ENCODE data around the gene LTBP1.
"Not testable (repeated sequence)": the region's sequence is repeated elsewhere in the genome, so short reads cannot be mapped to it uniquely, and the experiment has no call there.

The LTBP1 gene

DNA sequence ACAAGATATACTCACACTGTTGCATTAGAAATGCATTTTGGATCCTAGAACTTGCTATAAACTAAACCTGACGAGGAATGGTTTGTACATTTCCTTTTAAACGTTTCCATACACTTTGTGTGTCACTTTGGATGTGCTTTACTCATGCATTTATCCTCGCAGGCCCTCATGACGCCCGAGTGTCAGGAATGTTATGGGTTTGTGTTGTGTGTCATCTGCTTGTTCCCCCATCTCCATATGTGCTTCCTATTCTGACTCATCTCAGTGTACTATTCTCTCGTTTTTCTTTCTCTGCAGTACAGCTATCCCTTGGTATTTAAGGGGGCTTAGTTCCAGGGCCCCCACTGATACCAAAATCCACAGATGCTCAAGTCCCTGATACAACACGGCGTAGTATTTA, 408.2 kb downstream of the LTBP1 start:
- Histone ChIP-seq H3K27ac (ENCODE audit: low read depth, low read length) (no peak overlapping the region), H3K4me1 (ENCODE audit: insufficient read depth, low read length) (no peaks in the 10 kb centered on the region), H3K36me3 (ENCODE audit: insufficient read depth, low read length) (no peaks in the 10 kb centered on the region), H3K4me3 (ENCODE audit: low read depth in 1 of 2, low read length in 2 of 2) (no peak overlapping the region), H3K27me3 (ENCODE audit: control insufficient read depth in 1 of 2, insufficient read depth in 2 of 2, low read length in 2 of 2) (no peaks in the 10 kb centered on the region), H3K9me3 (ENCODE audit: low read length) (no peaks in the 10 kb centered on the region), H3K9ac (ENCODE audit: low read length) (no peak overlapping the region)

DNA sequence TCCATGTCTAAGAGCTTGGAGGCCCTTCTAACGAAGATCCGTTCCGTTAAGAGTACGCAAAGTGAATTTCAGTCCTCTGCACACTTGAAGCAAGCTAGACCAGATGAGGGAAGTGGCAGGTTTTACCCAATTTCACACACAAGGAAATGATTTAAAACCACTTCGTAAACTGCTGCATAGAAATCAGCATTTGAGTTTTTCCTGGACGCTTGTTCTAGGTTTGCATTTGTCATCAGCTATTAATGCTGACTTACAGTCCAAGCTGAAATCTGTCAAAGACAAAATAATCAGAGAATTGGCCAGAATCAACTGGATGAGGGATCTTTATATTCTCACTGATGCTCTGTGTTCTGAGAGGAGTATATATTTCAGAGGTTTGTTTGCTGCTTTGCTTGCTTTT, 412.1 kb downstream of the LTBP1 start:
- Histone ChIP-seq H3K9me3 (ENCODE audit: low read length) (no peaks in the 10 kb centered on the region), H3K27ac (ENCODE audit: low read depth, low read length) (no peak overlapping the region), H3K27me3 (ENCODE audit: control insufficient read depth in 1 of 2, insufficient read depth in 2 of 2, low read length in 2 of 2) (no peaks in the 10 kb centered on the region), H3K4me1 (ENCODE audit: insufficient read depth, low read length) (peaks cover 8% of the 10 kb centered on the region), H3K4me3 (ENCODE audit: low read depth in 1 of 2, low read length in 2 of 2) (no peak overlapping the region), H3K9ac (ENCODE audit: low read length) (no peak overlapping the region), H3K36me3 (ENCODE audit: insufficient read depth, low read length) (no peaks in the 10 kb centered on the region)

DNA sequence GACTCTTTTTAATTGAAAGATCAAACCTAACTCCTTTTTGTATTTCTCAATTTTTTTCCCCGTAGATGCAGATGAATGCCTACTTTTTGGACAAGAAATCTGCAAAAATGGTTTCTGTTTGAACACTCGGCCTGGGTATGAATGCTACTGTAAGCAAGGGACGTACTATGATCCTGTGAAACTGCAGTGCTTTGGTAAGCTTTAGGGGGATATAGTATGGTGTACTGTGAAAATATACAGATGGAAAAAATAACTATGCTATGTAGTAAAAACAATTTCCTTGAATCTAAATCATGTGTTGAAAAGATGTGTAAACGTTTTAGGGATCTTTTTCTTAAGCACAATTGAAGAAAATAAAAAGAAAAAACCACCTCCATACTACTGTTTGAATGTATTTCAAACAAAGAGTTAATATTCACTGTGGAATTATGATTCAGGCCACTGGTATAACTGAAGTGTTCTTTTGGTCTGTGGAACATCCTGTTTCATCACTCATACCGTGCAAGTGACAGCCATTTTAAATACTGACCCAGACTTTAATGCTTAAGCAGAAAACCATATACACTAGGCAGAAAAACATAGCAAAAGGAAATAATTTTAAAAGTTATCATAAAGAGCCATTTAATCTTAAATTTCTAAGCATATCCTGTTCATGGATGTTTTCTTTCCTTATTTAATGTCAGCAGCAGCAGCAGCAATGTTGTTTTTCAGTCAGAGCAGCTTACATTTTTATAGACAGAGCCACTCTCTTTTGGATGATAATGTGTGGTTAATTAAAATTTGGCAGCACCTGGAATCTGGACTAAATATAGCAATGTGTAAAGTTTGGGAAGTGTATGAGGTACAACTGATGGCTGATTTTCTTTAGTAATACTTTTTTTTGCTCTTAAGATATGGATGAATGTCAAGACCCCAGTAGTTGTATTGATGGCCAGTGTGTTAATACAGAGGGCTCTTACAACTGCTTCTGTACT, 416.9 kb downstream of the LTBP1 start:
- no peaks in the 10 kb centered on the region for H3K27me3 ChIP-seq (ENCODE audit: control insufficient read depth in 1 of 2, insufficient read depth in 2 of 2, low read length in 2 of 2)
- H3K9me3 ChIP-seq (ENCODE audit: low read length) = no peaks in the 10 kb centered on the region
- no peak overlapping the region for H3K9ac ChIP-seq (ENCODE audit: low read length)
- no peaks in the 10 kb centered on the region for H3K36me3 ChIP-seq (ENCODE audit: insufficient read depth, low read length)
- H3K4me1 ChIP-seq (ENCODE audit: insufficient read depth, low read length) = peaks cover 21% of the 10 kb centered on the region
- no peak overlapping the region for H3K27ac ChIP-seq (ENCODE audit: low read depth, low read length)
- H3K4me3 ChIP-seq (ENCODE audit: low read depth in 1 of 2, low read length in 2 of 2) = no peak overlapping the region

DNA sequence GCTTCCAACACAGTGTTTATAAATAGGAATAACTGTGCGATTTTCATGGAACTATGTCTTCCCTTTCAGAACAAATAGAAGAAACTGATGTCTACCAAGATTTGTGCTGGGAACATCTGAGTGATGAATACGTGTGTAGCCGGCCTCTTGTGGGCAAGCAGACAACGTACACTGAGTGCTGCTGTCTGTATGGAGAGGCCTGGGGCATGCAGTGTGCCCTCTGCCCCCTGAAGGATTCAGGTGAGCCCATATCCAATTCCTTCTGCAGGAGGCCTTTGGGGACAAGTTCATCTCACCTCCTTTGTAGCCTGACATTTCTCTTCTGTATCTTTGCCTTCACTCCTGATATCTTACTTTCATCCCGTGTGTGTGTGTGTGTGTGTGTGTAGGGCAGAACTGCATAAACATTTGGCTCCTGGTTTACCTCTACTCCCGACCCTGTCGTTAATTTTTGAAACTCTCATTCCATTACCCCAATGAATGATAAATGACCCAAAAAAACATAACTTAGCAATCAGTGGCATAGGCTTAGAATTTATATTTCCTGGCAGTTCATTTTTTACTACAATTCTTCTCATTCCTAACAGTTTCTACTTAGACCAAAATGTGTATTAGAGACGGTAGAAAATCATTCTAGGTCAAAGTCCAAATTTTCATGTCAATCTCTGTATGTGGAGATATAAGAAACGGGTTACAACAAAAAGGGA, 418.7 kb downstream of the LTBP1 start:
- Histone ChIP-seq H3K4me1 (ENCODE audit: insufficient read depth, low read length) (peaks cover 21% of the 10 kb centered on the region), H3K9ac (ENCODE audit: low read length) (no peak overlapping the region), H3K36me3 (ENCODE audit: insufficient read depth, low read length) (no peaks in the 10 kb centered on the region), H3K27me3 (ENCODE audit: control insufficient read depth in 1 of 2, insufficient read depth in 2 of 2, low read length in 2 of 2) (no peaks in the 10 kb centered on the region), H3K4me3 (ENCODE audit: low read depth in 1 of 2, low read length in 2 of 2) (no peak overlapping the region), H3K27ac (ENCODE audit: low read depth, low read length) (peak overlapping the region; percentile 48), H3K9me3 (ENCODE audit: low read length) (no peaks in the 10 kb centered on the region)

- no peaks in the 10 kb centered on the region for H3K36me3 ChIP-seq (ENCODE audit: insufficient read depth, low read length)
- no peaks in the 10 kb centered on the region for H3K27me3 ChIP-seq (ENCODE audit: control insufficient read depth in 1 of 2, insufficient read depth in 2 of 2, low read length in 2 of 2)
- no peak overlapping the region for H3K9ac ChIP-seq (ENCODE audit: low read length)
- H3K27ac ChIP-seq (ENCODE audit: low read depth, low read length) = peak overlapping the region; percentile 48
- peaks cover 21% of the 10 kb centered on the region for H3K4me1 ChIP-seq (ENCODE audit: insufficient read depth, low read length)
- no peak overlapping the region for H3K4me3 ChIP-seq (ENCODE audit: low read depth in 1 of 2, low read length in 2 of 2)
- no peaks in the 10 kb centered on the region for H3K9me3 ChIP-seq (ENCODE audit: low read length)
Observed at GRCh38 chr2:33366473-33366872, 419.7 kb downstream of the LTBP1 start.

GRCh38 chr2:33368524-33368923, 421.8 kb downstream of the LTBP1 start:
- H3K4me3 ChIP-seq (ENCODE audit: low read depth in 1 of 2, low read length in 2 of 2); H3K9ac ChIP-seq (ENCODE audit: low read length); H3K9me3 ChIP-seq (ENCODE audit: low read length); H3K27ac ChIP-seq (ENCODE audit: low read depth, low read length); H3K27me3 ChIP-seq (ENCODE audit: control insufficient read depth in 1 of 2, insufficient read depth in 2 of 2, low read length in 2 of 2); H3K36me3 ChIP-seq (ENCODE audit: insufficient read depth, low read length): not testable (repeated sequence)
- H3K4me1 ChIP-seq (ENCODE audit: insufficient read depth, low read length) = peaks cover 17% of the 10 kb centered on the region

- no peaks in the 10 kb centered on the region for H3K27me3 ChIP-seq (ENCODE audit: control insufficient read depth in 1 of 2, insufficient read depth in 2 of 2, low read length in 2 of 2)
- H3K4me1 ChIP-seq (ENCODE audit: insufficient read depth, low read length) = peaks cover 11% of the 10 kb centered on the region
- no peak overlapping the region for H3K4me3 ChIP-seq (ENCODE audit: low read depth in 1 of 2, low read length in 2 of 2)
- no peak overlapping the region for H3K9ac ChIP-seq (ENCODE audit: low read length)
- no peaks in the 10 kb centered on the region for H3K36me3 ChIP-seq (ENCODE audit: insufficient read depth, low read length)
- no peak overlapping the region for H3K27ac ChIP-seq (ENCODE audit: low read depth, low read length)
- no peaks in the 10 kb centered on the region for H3K9me3 ChIP-seq (ENCODE audit: low read length)
Observed at GRCh38 chr2:33369191-33369590, 422.4 kb downstream of the LTBP1 start.

DNA sequence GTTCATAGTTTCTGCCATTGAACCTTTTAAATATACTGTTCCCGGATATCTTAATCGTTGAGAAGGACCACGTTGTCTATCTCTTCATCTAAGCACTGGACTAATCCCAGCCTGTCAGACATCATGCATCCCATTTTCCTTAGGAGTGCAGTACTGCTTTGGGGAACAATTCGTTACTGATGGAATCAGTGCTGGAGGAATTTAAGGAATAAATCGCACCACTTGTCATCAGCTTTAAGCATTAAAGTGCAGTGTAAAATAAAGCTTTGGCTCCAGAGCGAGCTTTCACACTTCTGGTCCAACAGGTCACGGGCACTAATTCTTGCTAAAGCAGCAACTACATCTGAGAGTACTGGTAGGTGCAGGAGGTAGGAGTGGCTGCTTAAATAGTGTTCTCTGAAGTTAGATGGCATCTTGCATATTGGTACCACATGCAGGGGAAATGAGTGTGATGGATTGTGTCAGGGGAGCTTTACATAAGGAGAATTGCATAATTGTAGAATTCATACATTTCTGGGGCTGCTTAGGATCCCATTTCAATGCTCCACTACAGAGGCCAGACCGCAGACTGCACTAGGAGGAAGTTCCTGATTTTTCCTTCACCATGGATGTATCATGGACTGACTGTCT, 424.0 kb downstream of the LTBP1 start:
- Histone ChIP-seq H3K27me3 (ENCODE audit: control insufficient read depth in 1 of 2, insufficient read depth in 2 of 2, low read length in 2 of 2) (no peaks in the 10 kb centered on the region), H3K9ac (ENCODE audit: low read length) (no peak overlapping the region), H3K27ac (ENCODE audit: low read depth, low read length) (no peak overlapping the region), H3K4me1 (ENCODE audit: insufficient read depth, low read length) (peaks cover under 1% of the 10 kb centered on the region), H3K36me3 (ENCODE audit: insufficient read depth, low read length) (no peaks in the 10 kb centered on the region), H3K9me3 (ENCODE audit: low read length) (no peaks in the 10 kb centered on the region), H3K4me3 (ENCODE audit: low read depth in 1 of 2, low read length in 2 of 2) (no peak overlapping the region)

- no peak overlapping the region for H3K27ac ChIP-seq (ENCODE audit: low read depth, low read length)
- no peaks in the 10 kb centered on the region for H3K27me3 ChIP-seq (ENCODE audit: control insufficient read depth in 1 of 2, insufficient read depth in 2 of 2, low read length in 2 of 2)
- no peak overlapping the region for H3K9ac ChIP-seq (ENCODE audit: low read length)
- no peaks in the 10 kb centered on the region for H3K4me1 ChIP-seq (ENCODE audit: insufficient read depth, low read length)
- H3K9me3 ChIP-seq (ENCODE audit: low read length) = no peaks in the 10 kb centered on the region
- no peaks in the 10 kb centered on the region for H3K36me3 ChIP-seq (ENCODE audit: insufficient read depth, low read length)
- H3K4me3 ChIP-seq (ENCODE audit: low read depth in 1 of 2, low read length in 2 of 2) = no peak overlapping the region
Observed at GRCh38 chr2:33371304-33372090, 424.7 kb downstream of the LTBP1 start.

DNA sequence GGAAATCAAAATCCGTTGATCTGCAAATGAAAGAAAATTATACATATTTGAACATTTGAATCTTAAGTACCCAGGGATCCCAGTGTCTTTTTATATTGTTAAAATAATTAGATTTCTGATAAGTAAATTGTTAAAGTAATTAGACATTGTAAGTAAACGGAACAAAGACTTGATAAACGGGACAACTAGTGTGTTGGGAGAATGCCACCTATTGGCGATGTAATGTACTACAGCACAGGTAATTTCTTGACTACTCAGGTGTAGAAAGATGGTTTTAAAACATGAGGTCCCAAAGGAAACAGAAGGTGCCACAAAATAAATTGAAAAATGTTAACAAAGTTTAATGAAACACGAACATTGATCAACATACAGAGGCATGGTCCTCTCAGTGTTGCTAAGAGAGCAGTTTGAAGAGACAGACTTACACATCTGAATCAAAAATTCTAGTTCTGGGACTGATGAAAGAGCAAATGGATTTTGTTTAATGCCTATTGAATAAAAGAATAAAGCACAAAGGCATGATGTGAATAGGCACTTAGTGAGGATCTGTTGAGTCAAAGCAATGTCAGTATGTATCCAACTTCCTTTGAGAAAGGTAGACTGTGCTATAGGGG, 426.3 kb downstream of the LTBP1 start:
- H3K27ac ChIP-seq (ENCODE audit: low read depth, low read length) = no peak overlapping the region

More for the DNA sequence above, 426.3 kb downstream of the LTBP1 start:
- Histone ChIP-seq H3K9me3 (ENCODE audit: low read length) (no peaks in the 10 kb centered on the region), H3K4me3 (ENCODE audit: low read depth in 1 of 2, low read length in 2 of 2) (no peak overlapping the region), H3K36me3 (ENCODE audit: insufficient read depth, low read length) (no peaks in the 10 kb centered on the region), H3K9ac (ENCODE audit: low read length) (no peak overlapping the region), H3K27me3 (ENCODE audit: control insufficient read depth in 1 of 2, insufficient read depth in 2 of 2, low read length in 2 of 2) (no peaks in the 10 kb centered on the region), H3K4me1 (ENCODE audit: insufficient read depth, low read length) (no peaks in the 10 kb centered on the region)

Measured in muscle layer of colon (tissue), 2 donors.